Heart left ventricle (tissue), 16 donors: ENCODE data around the gene C2orf92. TPM values are rescaled to one million over a fixed set of nuclear protein-coding genes. Genes with fewer than 3 reads are reported as not detected.

ENCODE experiments used
- ATAC-seq, 4 donors: fragments of 200-7000 bp; cut with Tn5 transposase; one replicate each; pipeline ENCODE4 v1.9.1; 2020 to 2022; ENCODE audit warnings: moderate library complexity in 4 of 4, mild to moderate bottlenecking in 3 of 4, moderate number of reproducible peaks in 1 of 4
- DNase-seq, 5 donors: peaks; one replicate each; pipeline ENCODE4 v3.0.0-alpha.2; 2020
- H3K27ac ChIP-seq, 12 donors: fragments of 200-600 bp; sonication (generic) in 4 of 12; one replicate each; pipeline versions ENCODE4 v1.5.0 to v1.8.0; 2016 to 2022; ENCODE audit warnings: mild to moderate bottlenecking in 2 of 12
- H3K27me3 ChIP-seq, 9 donors: fragments of 200-600 bp; sonication (generic) in 2 of 9; one replicate each; pipeline versions ENCODE4 v1.5.1 to v1.8.0; 2016 to 2022; ENCODE audit warnings: mild to moderate bottlenecking in 3 of 9
- H3K36me3 ChIP-seq, 9 donors: fragments of 200-600 bp; sonication (generic) in 2 of 9; one replicate each; pipeline versions ENCODE4 v1.5.0 to v1.8.0; 2018 to 2022; ENCODE audit warnings: mild to moderate bottlenecking in 2 of 9
- H3K4me1 ChIP-seq, 12 donors: fragments of 200-600 bp; sonication (generic) in 4 of 12; one replicate each; pipeline versions ENCODE4 v1.5.0 to v1.8.0; 2016 to 2022; ENCODE audit warnings: mild to moderate bottlenecking in 3 of 12
- H3K4me3 ChIP-seq, 12 donors: fragments of 200-600 bp; sonication (generic) in 4 of 12; one replicate each; pipeline versions ENCODE4 v1.5.0 to v1.8.0; 2017 to 2022; ENCODE audit warnings: mild to moderate bottlenecking in 9 of 12, moderate library complexity in 4 of 12
- H3K9me3 ChIP-seq, 12 donors: fragments of 200-600 bp; sonication (generic) in 4 of 12; one replicate each; pipeline versions ENCODE4 v1.5.0 to v1.8.0; 2016 to 2022; ENCODE audit warnings: mild to moderate bottlenecking in 1 of 12
- POLR2A ChIP-seq, 2 donors: fragments of 450-650 bp; IDR thresholded peaks; one replicate each; pipeline ENCODE4 v1.6.1; 2017; ENCODE audit warnings: antibody characterized with exemption in 2 of 2, mild to moderate bottlenecking in 2 of 2, moderate library complexity in 2 of 2
- WGBS, 4 donors: extraction: QIAGEN DNeasy Blood & Tissue Kit in 2 of 4; methylation state at CpG; one replicate each; pipeline versions ENCODE4 v1.1.5 to v1.1.7; 2013 to 2018; 5-methylcytosine and 5-hydroxymethylcytosine counted together
- intact Hi-C, 10 donors: fragments of 100-400 bp; cut with DNase I; formaldehyde crosslinking; loops; one replicate each; pipeline versions ENCODE4 v1.11.1 to v1.14.2; 2022
- polyA plus RNA-seq, 2 donors: library from polyadenylated mRNA; stranded (reverse); fragments of 200-250 nt; gene quantifications; one replicate each; pipeline ENCODE4 v1.2.3, GENCODE V29; 2013
- total RNA-seq, 9 donors: library from RNA; depleted of rRNA in 2 of 9; stranded (reverse); fragments of >200 nt in 2 of 9; fragmentation: NEBNext Ultra II Directional in 3 of 9; extraction: Animal tissue kit (Norgen Biotek cat#: 25700) in 3 of 9; gene quantifications; one replicate each; pipeline versions ENCODE4 v1.1.0 to v1.2.4, GENCODE V29; 2016 to 2023
- TF ChIP-seq, protein P1 (sequence below), 12 donors: fragments of 200-600 bp; sonication (generic) in 4 of 12; IDR thresholded peaks; one replicate each; pipeline versions ENCODE4 v1.5.0 to v1.8.0; 2018 to 2022; ENCODE audit warnings: antibody characterized with exemption in 12 of 12, mild to moderate bottlenecking in 5 of 12
- donor health status: ischemic (EF 13 %, LVEDD 7.1; RV severe dilation, severe dysfunction).
- donor health status: healthy with polysubstance abuse.
- donor health status: DM: no; HTN: yes; CAD: no.
- donor health status: DM: no; HTN: no; CAD: no.
- donor health status: ischemic (EF 25% LVEDD 6.9; RV normal size, moderate dysfunction).
- donor health status: ischemic (EF 25% LVEDD 5.7; RV mildly dilated, moderate dysfunction).
- donor health status: healthy.
- donor health status: DM: yes; HTN: yes; CAD: no.
- donor health status: ischemic (EF 35%, LVEDD 5.7; RV mildly dilated, moderate dysfunction).
- donor health status: nonischemic (EF 11% LVEDD 7.7; RV severe dilation, severe dysfunction).
- donor health status: DM: yes; HTN: yes; CAD: no.
- donor health status: PGD.
- donor health status: ischemic (EF 29% LVEDD 5.4; RV normal size, mild dysfunction).
- donor health status: nonischemic (EF 23%, LVEDD 6.1; RV moderate dilation, normal function).

C2orf92 gene
- total and polyA plus RNA-seq, 11 donors, result 0.89 to 11.0 (median 2.4) TPM

- 41 to 48% (median 44%) methylated on average over 19 of the region's 19 CpGs for WGBS, 4 donors
- no peaks in the 10 kb centered on the region for H3K27me3 ChIP-seq
- DNase-seq (peak in 2 of 5 donors; percentile 31 to 45), ATAC-seq (peak in 1 of 4 donors; percentile 28)
- H3K27ac ChIP-seq, result no peak overlapping the region
- TF ChIP-seq POLR2A (IDR thresholded peaks at IDR 0.05), result peak in 1 of 2 donors; percentile 13
- TF ChIP-seq, protein P1, sequence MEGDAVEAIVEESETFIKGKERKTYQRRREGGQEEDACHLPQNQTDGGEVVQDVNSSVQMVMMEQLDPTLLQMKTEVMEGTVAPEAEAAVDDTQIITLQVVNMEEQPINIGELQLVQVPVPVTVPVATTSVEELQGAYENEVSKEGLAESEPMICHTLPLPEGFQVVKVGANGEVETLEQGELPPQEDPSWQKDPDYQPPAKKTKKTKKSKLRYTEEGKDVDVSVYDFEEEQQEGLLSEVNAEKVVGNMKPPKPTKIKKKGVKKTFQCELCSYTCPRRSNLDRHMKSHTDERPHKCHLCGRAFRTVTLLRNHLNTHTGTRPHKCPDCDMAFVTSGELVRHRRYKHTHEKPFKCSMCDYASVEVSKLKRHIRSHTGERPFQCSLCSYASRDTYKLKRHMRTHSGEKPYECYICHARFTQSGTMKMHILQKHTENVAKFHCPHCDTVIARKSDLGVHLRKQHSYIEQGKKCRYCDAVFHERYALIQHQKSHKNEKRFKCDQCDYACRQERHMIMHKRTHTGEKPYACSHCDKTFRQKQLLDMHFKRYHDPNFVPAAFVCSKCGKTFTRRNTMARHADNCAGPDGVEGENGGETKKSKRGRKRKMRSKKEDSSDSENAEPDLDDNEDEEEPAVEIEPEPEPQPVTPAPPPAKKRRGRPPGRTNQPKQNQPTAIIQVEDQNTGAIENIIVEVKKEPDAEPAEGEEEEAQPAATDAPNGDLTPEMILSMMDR (IDR thresholded peaks at IDR 0.05), result peak; percentile 48 to 69 (median 61)
- no peak overlapping the region for H3K4me3 ChIP-seq
- H3K36me3 ChIP-seq, result peaks cover 0 to 4% (median 0%) of the 10 kb centered on the region in 9 donors
- H3K9me3 ChIP-seq, result no peaks in the 10 kb centered on the region
- intact Hi-C loops, result loop anchor here in 1 of 10 donors (5.0 kb wide), 1 partner anchor 38 kb away; no protein-coding TSS in a partner anchor
- peaks cover 0 to 26% (median 6%) of the 10 kb centered on the region in 12 donors for H3K4me1 ChIP-seq
Observed at GRCh38 chr2:97740590-97741182, 71.2 kb downstream of the C2orf92 start.

DNA sequence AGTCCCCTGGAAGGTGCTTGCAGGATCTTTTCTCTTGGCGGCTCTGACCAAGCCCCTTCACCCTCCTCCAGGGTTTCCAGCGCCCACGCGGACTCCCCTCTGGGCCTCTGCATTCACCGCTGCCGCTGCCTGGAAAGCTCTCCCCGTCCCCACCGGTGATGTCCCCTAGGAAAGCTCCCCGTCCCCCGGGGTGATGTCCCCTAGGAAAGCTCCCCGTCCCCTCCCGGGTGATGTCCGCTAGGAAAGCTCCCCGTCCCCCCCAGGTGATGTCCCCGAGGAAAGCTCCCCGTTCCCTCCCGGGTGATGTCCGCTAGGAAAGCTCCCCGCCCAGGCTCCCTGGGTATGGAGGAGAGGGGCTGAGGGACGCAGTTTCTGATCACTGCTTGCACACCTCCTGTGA, 71.7 kb downstream of the C2orf92 start:
- TF ChIP-seq POLR2A (IDR thresholded peaks at IDR 0.05), result no peak
- TF ChIP-seq, protein P1 (IDR thresholded peaks at IDR 0.05), result no peak
- Histone ChIP-seq H3K36me3 (peaks cover 0 to 4% (median 0%) of the 10 kb centered on the region in 9 donors), H3K27ac (no peak overlapping the region), H3K27me3 (no peaks in the 10 kb centered on the region), H3K4me3 (no peak overlapping the region), H3K9me3 (no peaks in the 10 kb centered on the region), H3K4me1 (peaks cover 0 to 26% (median 6%) of the 10 kb centered on the region in 12 donors)
- DNase-seq, result peak in 1 of 5 donors; percentile 29
- no peak for ATAC-seq
- intact Hi-C loops, result loop anchor here in 1 of 10 donors (5.0 kb wide), 1 partner anchor 39 kb away; no protein-coding TSS in a partner anchor
- WGBS, 4 donors, result 92 to 96% (median 94%) methylated on average over 20 of the region's 20 CpGs

DNA sequence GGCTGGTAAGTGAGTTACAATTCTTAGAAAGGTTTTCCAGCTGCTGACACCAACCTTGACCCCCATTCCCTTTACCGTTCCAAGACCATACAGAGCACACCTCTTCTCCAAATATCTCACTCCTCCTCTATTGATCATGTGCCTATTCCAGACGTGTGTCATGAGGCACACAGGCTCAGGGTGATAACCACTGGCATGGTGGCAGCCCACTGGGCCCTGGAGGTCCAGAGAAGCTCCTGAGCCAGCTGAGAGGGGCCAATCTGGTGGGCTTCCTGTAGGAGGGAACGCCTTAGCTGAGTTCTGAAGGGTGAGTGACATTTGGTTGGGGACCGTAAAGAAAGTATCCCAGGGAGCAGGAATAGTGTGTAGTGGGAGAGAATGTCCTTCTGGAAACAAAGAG, 72.2 kb downstream of the C2orf92 start:
- WGBS, 4 donors, result 63 to 70% (median 66%) methylated on average over 4 of the region's 4 CpGs
- intact Hi-C loops, result loop anchor here in 1 of 10 donors (5.0 kb wide), 1 partner anchor 39 kb away; no protein-coding TSS in a partner anchor
- no peaks in the 10 kb centered on the region for H3K27me3 ChIP-seq
- H3K4me1 ChIP-seq, result peaks cover 0 to 29% (median 6%) of the 10 kb centered on the region in 12 donors
- H3K4me3 ChIP-seq, result no peak overlapping the region
- TF ChIP-seq, protein P1 (IDR thresholded peaks at IDR 0.05), result no peak
- no peak for TF ChIP-seq POLR2A (IDR thresholded peaks at IDR 0.05)
- H3K9me3 ChIP-seq, result no peaks in the 10 kb centered on the region
- ATAC-seq, result no peak
- peak in 1 of 5 donors; percentile 9 for DNase-seq
- H3K27ac ChIP-seq, result peak overlapping the region in 3 of 12 donors; percentile 17 to 46 (median 27)
- peaks cover 0 to 4% (median 0%) of the 10 kb centered on the region in 9 donors for H3K36me3 ChIP-seq

DNA sequence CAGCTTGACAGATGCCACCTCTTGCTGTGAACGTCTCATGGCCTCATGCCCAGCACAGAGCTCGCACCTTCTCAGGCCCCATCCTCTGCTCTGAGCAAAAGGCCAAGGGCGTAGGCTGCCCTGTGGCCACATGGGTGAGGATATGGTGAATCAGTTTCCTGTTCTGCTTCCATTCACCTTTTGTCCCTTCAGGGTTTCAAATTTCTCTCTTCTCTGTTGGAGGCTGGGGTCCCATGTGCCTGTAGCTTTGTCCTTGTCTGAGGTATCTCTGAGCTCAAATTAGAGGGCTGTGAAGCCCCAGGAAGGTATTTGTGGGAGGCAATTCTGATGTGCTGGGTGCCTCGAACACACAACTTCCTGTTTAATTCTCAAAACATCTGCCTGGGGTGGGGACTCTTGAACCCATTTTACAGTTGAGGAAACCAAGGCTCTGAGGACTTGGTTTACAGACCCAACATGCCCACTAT, 72.9 kb downstream of the C2orf92 start:
- Histone ChIP-seq H3K4me1 (peaks cover 0 to 36% (median 7%) of the 10 kb centered on the region in 12 donors), H3K36me3 (peaks cover 0 to 4% (median 0%) of the 10 kb centered on the region in 9 donors), H3K4me3 (no peak overlapping the region), H3K27me3 (no peaks in the 10 kb centered on the region), H3K9me3 (no peaks in the 10 kb centered on the region), H3K27ac (peak overlapping the region in 2 of 12 donors; percentile 46 to 49)
- TF ChIP-seq, protein P1 (IDR thresholded peaks at IDR 0.05), result no peak
- no peak for TF ChIP-seq POLR2A (IDR thresholded peaks at IDR 0.05)
- intact Hi-C loops, result loop anchor here in 1 of 10 donors (5.0 kb wide), 1 partner anchor 40 kb away; no protein-coding TSS in a partner anchor
- DNase-seq, result peak in 2 of 5 donors; percentile 51 to 54
- ATAC-seq, result peak; percentile 44 to 84 (median 73)
- 46 to 56% (median 49%) methylated on average over 4 of the region's 4 CpGs for WGBS, 4 donors
